ENCODE results near the gene ZSCAN4.

- TF ChIP-seq POLR2A (IDR thresholded peaks at IDR 0.05) (no peak), CTCF (IDR thresholded peaks at IDR 0.05) (no peak)
Measured at GRCh38 chr19:57675881-57676280, 7.1 kb downstream of the ZSCAN4 start.
